Gastroesophageal sphincter (tissue), 4 donors: Measurements from ENCODE around the gene DBN1. TPM values are rescaled to one million over a fixed set of nuclear protein-coding genes. Genes with fewer than 3 reads are reported as not detected.

Experiments
- ATAC-seq: fragments of 150-250 bp; one replicate; pipeline ENCODE4 v1.9.1; 2016; ENCODE audit warnings: mild to moderate bottlenecking, moderate library complexity
- H3K27ac ChIP-seq, 4 donors: fragments of 200-600 bp; sonication (generic) in 3 of 4; 1 replicate in 3 of 4; 2 replicates in 1 of 4; pipeline ENCODE4 v1.5.1; 2016 to 2019
- H3K27me3 ChIP-seq: fragments of 200-600 bp; sonication (generic); one replicate; pipeline ENCODE4 v1.5.1; 2019
- H3K36me3 ChIP-seq, 2 donors: fragments of 200-600 bp; sonication (generic); one replicate each; pipeline ENCODE4 v1.5.1; 2019; ENCODE audit warnings: control low read depth in 1 of 2
- H3K4me1 ChIP-seq, 3 donors: fragments of 200-600 bp; sonication (generic); 1 replicate in 2 of 3; 2 replicates in 1 of 3; pipeline ENCODE4 v1.5.1; 2016 to 2019; ENCODE audit warnings: control low read depth in 2 of 3
- H3K4me3 ChIP-seq, 2 donors: fragments of 200-600 bp; sonication (generic); one replicate each; pipeline ENCODE4 v1.5.1; 2019; ENCODE audit warnings: mild to moderate bottlenecking in 1 of 2, moderate library complexity in 1 of 2
- H3K9me3 ChIP-seq, 3 donors: fragments of 200-600 bp; sonication (generic); one replicate each; pipeline ENCODE4 v1.5.1; 2017 to 2019; ENCODE audit warnings: control low read depth in 2 of 3
- CTCF ChIP-seq, 4 experiments: fragments of 200-600 bp in 2 of 4; fragments of 450-650 bp in 2 of 4; sonication (generic) in 1 of 4; IDR thresholded peaks; one replicate each; pipeline ENCODE4 v1.5.1; 2017 to 2019; ENCODE audit warnings: antibody characterized with exemption in 4 of 4, mild to moderate bottlenecking in 2 of 4, moderate library complexity in 2 of 4
- EP300 ChIP-seq: sonication (generic); formaldehyde crosslinking; IDR thresholded peaks from one replicate; pipeline ENCODE4 v1.6.1; 2017; ENCODE audit warnings: antibody characterized with exemption, mild to moderate bottlenecking
- POLR2A ChIP-seq, 2 donors: fragments of 450-650 bp; IDR thresholded peaks; one replicate each; pipeline ENCODE4 v1.6.1; 2017; ENCODE audit warnings: antibody characterized with exemption in 2 of 2, mild to moderate bottlenecking in 2 of 2, moderate library complexity in 1 of 2
- POLR2AphosphoS5 ChIP-seq: sonication (generic); formaldehyde crosslinking; IDR thresholded peaks from one replicate; pipeline ENCODE4 v1.6.1; 2017; ENCODE audit warnings: antibody characterized with exemption
- WGBS, 2 donors: methylation state at CpG; one replicate each; pipeline ENCODE4 v1.1.5; 2018; ENCODE audit warnings: low coverage in 1 of 2; 5-methylcytosine and 5-hydroxymethylcytosine counted together
- total RNA-seq, 4 donors: library from RNA; depleted of rRNA; stranded (reverse); fragments of >200 nt; gene quantifications; one replicate each; pipeline ENCODE4 v1.1.0, GENCODE V29; 2016

DBN1 gene
- total RNA-seq, 4 donors from 2014 or later: 87.1 to 154 (median 124) TPM

GRCh38 chr5:177410575-177410974 is 62.9 kb downstream of the DBN1 start:
- no peak for TF ChIP-seq CTCF (IDR thresholded peaks at IDR 0.05)
- no peak for TF ChIP-seq POLR2A (IDR thresholded peaks at IDR 0.05)
- TF ChIP-seq EP300: no peak
- no peak for TF ChIP-seq POLR2AphosphoS5
- Histone ChIP-seq H3K4me3 (no peak overlapping the region), H3K27ac (no peak overlapping the region), H3K4me1 (no peaks in the 10 kb centered on the region), H3K27me3 (peaks cover 17% of the 10 kb centered on the region), H3K36me3 (no peaks in the 10 kb centered on the region), H3K9me3 (no peaks in the 10 kb centered on the region)
- WGBS, 2 donors: 81 to 89% methylated on average over 3 of the region's 3 CpGs
- no peak for ATAC-seq

GRCh38 chr5:177409043-177409801 is 64.2 kb downstream of the DBN1 start, which contains the start of gene F12:
F12 (minus strand) TSS chr5:177409564; CDS start chr5:177409527, 37 bp downstream.
- peaks cover 0 to 8% (median 5%) of the 10 kb centered on the region in 3 donors for H3K4me1 ChIP-seq
- TF ChIP-seq POLR2A (IDR thresholded peaks at IDR 0.05) (no peak), POLR2AphosphoS5 (no peak), CTCF (IDR thresholded peaks at IDR 0.05) (no peak), EP300 (no peak)
- H3K36me3 ChIP-seq: no peaks in the 10 kb centered on the region
- H3K27me3 ChIP-seq: peaks cover 30% of the 10 kb centered on the region
- 68 to 83% methylated on average over 2 to 3 of the region's 9 CpGs for WGBS, 2 donors
- H3K4me3 ChIP-seq: no peak within 1 kb of the TSS
- no peak within 1 kb of the TSS for H3K27ac ChIP-seq
- no peak for ATAC-seq
- no peaks in the 10 kb centered on the region for H3K9me3 ChIP-seq

Other genes with a start within 250 kb of the DBN1 start
- 10 to 100 TPM; 21.4 to 32.4 (median 24.8) TPM for gene RAB24, start 169.9 kb downstream of the DBN1 start, total RNA-seq
- 10 to 100 TPM; 60.4 to 97.5 (median 73.5) TPM for gene PRELID1, start 169.8 kb downstream of the DBN1 start, total RNA-seq
- gene MXD3, start 161.7 kb downstream of the DBN1 start, total RNA-seq: 10 to 100 TPM in 1 of 4 donors, 1 to 10 TPM in 3; 1.7 to 10.9 (median 6.3) TPM
- 100 to 1,000 TPM in 3 of 4 donors, 10 to 100 TPM in 1; 78.1 to 147 (median 111) TPM for gene LMAN2, start 122.0 kb downstream of the DBN1 start, total RNA-seq
- 10 to 100 TPM in 3 of 4 donors, 1 to 10 TPM in 1; 7.6 to 20.1 (median 13.7) TPM for gene RGS14, start 115.7 kb downstream of the DBN1 start, total RNA-seq
- under 1 TPM in 1 of 4 donors, not detected in 3; 0.12 TPM for gene SLC34A1, start 89.2 kb downstream of the DBN1 start, total RNA-seq
- gene PFN3, start 73.0 kb downstream of the DBN1 start, total RNA-seq: not detected
- under 1 TPM in 2 of 4 donors, not detected in 2; 0.27 to 0.89 TPM for gene F12, start 64.1 kb downstream of the DBN1 start, total RNA-seq
- 10 to 100 TPM; 20.7 to 42.3 (median 31.5) TPM for gene GRK6, start 47.0 kb downstream of the DBN1 start, total RNA-seq
- gene PRR7, start 26.8 kb downstream of the DBN1 start, total RNA-seq: 1 to 10 TPM in 3 of 4 donors, not detected in 1; 1.6 to 2.7 (median 2.2) TPM
- gene PDLIM7, start 24.0 kb upstream of the DBN1 start, total RNA-seq: 100 to 1,000 TPM; 336 to 863 (median 437) TPM
- 10 to 100 TPM in 1 of 4 donors, 1 to 10 TPM in 3; 6.1 to 16.6 (median 6.6) TPM for gene DOK3, start 36.2 kb upstream of the DBN1 start, total RNA-seq
- gene DDX41, start 43.3 kb upstream of the DBN1 start, total RNA-seq: 10 to 100 TPM; 64.5 to 80.8 (median 68.5) TPM
- gene FAM193B, start 80.9 kb upstream of the DBN1 start, total RNA-seq: 10 to 100 TPM; 29.7 to 90.3 (median 44.5) TPM
- gene TMED9, start 118.6 kb upstream of the DBN1 start, total RNA-seq: 10 to 100 TPM; 50.9 to 86.4 (median 72.9) TPM
- gene B4GALT7, start 126.5 kb upstream of the DBN1 start, total RNA-seq: 10 to 100 TPM; 10.2 to 19.5 (median 15.5) TPM